ENCODE data around the gene SMARCAD1. TPM values are rescaled to one million over a fixed set of nuclear protein-coding genes. Genes with fewer than 3 reads are reported as not detected.

Gene SMARCAD1
- total and polyA plus RNA-seq, 9 of the 15 experiments (the other 6 are each of a cell fraction or from before 2014, with no cell fraction given): 11.2 to 52.2 (median 34.6) TPM

DNA sequence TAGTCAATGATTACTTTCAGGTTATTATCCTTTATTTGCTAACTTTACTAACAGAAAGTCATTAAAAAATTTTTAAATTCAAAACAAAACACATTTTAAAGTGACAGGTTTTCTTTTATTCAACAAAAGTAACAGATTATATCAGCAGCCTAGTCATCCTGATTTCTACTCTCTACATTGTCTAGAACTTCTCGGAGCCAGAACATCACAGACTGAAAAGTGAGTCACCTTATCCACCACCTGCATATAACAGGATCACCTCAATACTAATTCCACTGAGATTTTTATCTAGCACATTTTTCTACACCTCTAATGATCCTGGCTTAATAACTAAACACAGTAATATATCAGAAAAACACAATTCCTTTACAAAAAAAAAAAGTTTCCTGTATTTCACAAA, 47.9 kb upstream of the SMARCAD1 start (continued):
- TF ChIP-seq, protein P1, sequence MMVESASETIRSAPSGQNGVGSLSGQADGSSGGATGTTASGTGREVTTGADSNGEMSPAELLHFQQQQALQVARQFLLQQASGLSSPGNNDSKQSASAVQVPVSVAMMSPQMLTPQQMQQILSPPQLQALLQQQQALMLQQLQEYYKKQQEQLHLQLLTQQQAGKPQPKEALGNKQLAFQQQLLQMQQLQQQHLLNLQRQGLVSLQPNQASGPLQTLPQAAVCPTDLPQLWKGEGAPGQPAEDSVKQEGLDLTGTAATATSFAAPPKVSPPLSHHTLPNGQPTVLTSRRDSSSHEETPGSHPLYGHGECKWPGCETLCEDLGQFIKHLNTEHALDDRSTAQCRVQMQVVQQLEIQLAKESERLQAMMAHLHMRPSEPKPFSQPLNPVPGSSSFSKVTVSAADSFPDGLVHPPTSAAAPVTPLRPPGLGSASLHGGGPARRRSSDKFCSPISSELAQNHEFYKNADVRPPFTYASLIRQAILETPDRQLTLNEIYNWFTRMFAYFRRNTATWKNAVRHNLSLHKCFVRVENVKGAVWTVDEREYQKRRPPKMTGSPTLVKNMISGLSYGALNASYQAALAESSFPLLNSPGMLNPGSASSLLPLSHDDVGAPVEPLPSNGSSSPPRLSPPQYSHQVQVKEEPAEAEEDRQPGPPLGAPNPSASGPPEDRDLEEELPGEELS (CRISPR knock-in tag; IDR thresholded peaks at IDR 0.05; ENCODE audit: borderline replicate concordance): no peak

DNA sequence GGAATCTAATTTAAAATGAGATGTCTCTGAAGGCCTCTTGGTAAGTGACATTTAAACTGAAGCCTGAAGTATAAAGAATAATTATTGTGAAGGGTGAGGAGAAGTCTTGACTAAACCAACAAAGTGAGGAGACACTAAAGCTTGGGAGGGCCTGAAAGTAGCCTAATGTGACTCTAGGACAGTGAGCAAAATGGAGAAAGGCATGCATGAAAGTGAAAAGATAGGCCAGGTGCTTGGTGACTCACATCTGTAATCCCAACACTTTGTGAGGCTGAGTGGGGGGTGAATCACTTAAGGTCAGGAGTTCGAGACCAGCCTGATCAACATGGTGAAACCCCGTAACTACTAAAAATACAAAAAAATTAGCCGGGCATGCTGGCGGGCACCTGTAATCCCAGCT, 46.9 kb upstream of the SMARCAD1 start:
- DNase-seq (ENCODE audit: extremely low read depth in 1 of 4, low spot score in 3 of 4): no peak

More for the DNA sequence above, 46.9 kb upstream of the SMARCAD1 start:
- Histone ChIP-seq H3K27ac (ENCODE audit: extremely low read depth, low read depth, low read length) (no peak overlapping the region), H3K79me2 (ENCODE audit: control insufficient read depth, insufficient read depth, low read length) (no peaks in the 10 kb centered on the region), H3K9me1 (ENCODE audit: control insufficient read depth, insufficient read depth, low read length) (no peaks in the 10 kb centered on the region), H3K9ac (ENCODE audit: insufficient read depth in 1 of 2, low read depth in 2 of 2, low read length in 2 of 2) (no peak overlapping the region), H3K9me3 (replicated peaks; ENCODE audit: control insufficient read depth, insufficient read depth, low read depth, low read length) (no peaks in the 10 kb centered on the region), H3K4me1 (replicated peaks in 1 of 2; ENCODE audit: control insufficient read depth in 2 of 2, insufficient read depth in 2 of 2, low read length in 2 of 2) (no peaks in the 10 kb centered on the region), H4K20me1 (replicated peaks; ENCODE audit: control insufficient read depth, insufficient read depth, low read length) (no peaks in the 10 kb centered on the region; the same call in 1 of the 2 replicates), H3K27me3 (ENCODE audit: control insufficient read depth in 2 of 2, insufficient read depth in 2 of 2, low read length in 2 of 2) (peaks cover 4% of the 10 kb centered on the region in 2 experiments; a peak in 2 of 5 replicates), H3K4me2 (ENCODE audit: insufficient read depth, low read length) (no peak overlapping the region), H3K4me3 (no peak overlapping the region), H2AFZ (ENCODE audit: low read depth, low read length) (no peak overlapping the region), H3K36me3 (ENCODE audit: control insufficient read depth, insufficient read depth, low read length) (no peaks in the 10 kb centered on the region)
- ChIA-PET POLR2A (no interaction called here), CTCF (ENCODE audit: low intra/inter-chr PET ratio) (no interaction called here)
- intact Hi-C loops (cut with micrococcal nuclease) (no loop called here), in situ Hi-C loops (cut with MboI) (no loop called here)
- ATAC-seq (no peak), FAIRE-seq (no peak)
- BruUV-seq (replicated peaks): no TSS peak
- 11% methylated on average over 4 of the region's 4 CpGs for WGBS (ENCODE audit: insufficient coverage, low coverage, missing lambda C conversion rate)
- TF ChIP-seq, protein P2, sequence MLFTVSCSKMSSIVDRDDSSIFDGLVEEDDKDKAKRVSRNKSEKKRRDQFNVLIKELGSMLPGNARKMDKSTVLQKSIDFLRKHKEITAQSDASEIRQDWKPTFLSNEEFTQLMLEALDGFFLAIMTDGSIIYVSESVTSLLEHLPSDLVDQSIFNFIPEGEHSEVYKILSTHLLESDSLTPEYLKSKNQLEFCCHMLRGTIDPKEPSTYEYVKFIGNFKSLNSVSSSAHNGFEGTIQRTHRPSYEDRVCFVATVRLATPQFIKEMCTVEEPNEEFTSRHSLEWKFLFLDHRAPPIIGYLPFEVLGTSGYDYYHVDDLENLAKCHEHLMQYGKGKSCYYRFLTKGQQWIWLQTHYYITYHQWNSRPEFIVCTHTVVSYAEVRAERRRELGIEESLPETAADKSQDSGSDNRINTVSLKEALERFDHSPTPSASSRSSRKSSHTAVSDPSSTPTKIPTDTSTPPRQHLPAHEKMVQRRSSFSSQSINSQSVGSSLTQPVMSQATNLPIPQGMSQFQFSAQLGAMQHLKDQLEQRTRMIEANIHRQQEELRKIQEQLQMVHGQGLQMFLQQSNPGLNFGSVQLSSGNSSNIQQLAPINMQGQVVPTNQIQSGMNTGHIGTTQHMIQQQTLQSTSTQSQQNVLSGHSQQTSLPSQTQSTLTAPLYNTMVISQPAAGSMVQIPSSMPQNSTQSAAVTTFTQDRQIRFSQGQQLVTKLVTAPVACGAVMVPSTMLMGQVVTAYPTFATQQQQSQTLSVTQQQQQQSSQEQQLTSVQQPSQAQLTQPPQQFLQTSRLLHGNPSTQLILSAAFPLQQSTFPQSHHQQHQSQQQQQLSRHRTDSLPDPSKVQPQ (CRISPR knock-in tag; IDR thresholded peaks at IDR 0.05; ENCODE audit: borderline replicate concordance): no peak
- TF ChIP-seq ZNF696 (CRISPR knock-in tag; conservative IDR thresholded peaks at IDR 0.05) (no peak), C11orf30 (IDR thresholded peaks at IDR 0.05; ENCODE audit: low read depth) (no peak), ZNF311 (CRISPR knock-in tag; IDR thresholded peaks at IDR 0.05) (no peak)
- TF ChIP-seq, protein P3, sequence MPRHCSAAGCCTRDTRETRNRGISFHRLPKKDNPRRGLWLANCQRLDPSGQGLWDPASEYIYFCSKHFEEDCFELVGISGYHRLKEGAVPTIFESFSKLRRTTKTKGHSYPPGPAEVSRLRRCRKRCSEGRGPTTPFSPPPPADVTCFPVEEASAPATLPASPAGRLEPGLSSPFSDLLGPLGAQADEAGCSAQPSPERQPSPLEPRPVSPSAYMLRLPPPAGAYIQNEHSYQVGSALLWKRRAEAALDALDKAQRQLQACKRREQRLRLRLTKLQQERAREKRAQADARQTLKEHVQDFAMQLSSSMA (CRISPR knock-in tag; IDR thresholded peaks at IDR 0.05): no peak

Data from K562 (cell line).